Measurements from ENCODE around the gene PTPA.

GRCh38 chr9:129131300-129132145, 20.3 kb downstream of the PTPA start:
- TF ChIP-seq POLR2A (IDR thresholded peaks at IDR 0.05; ENCODE audit: low read length) (no peak), GATA1 (IDR thresholded peaks at IDR 0.05; ENCODE audit: low read depth, low read length) (no peak)
